NCI-H2196 treated with DMSO at 0.1 percent for 48 hours (cell line): ENCODE data around the gene GART.
A peak's percentile ranks its signal among the peaks of the same experiment; 100 is the strongest.

Experiments used
- DNase-seq: peaks from one replicate; lab custom pipeline; 2025; ENCODE audit not compliant: unreplicated experiment; lab: John Stamatoyannopoulos, UW

The GART gene

GRCh38 chr21:33554236-33554981 lies 12.5 kb upstream of the GART start:
- DNase-seq = no peak

- no peak for DNase-seq
These were observed 11.2 kb upstream of the GART start for GRCh38 chr21:33552999-33553598.

GRCh38 chr21:33552093-33552998 lies 10.4 kb upstream of the GART start:
- no peak for DNase-seq

- no peak for DNase-seq
These were observed 9.7 kb upstream of the GART start for GRCh38 chr21:33551664-33552063.

- DNase-seq = no peak
These were observed 9.1 kb upstream of the GART start for GRCh38 chr21:33550772-33551660.

- DNase-seq = no peak
These were observed 8.2 kb upstream of the GART start for GRCh38 chr21:33549848-33550771.

- DNase-seq = no peak
These were observed 4.2 kb upstream of the GART start for GRCh38 chr21:33546086-33546485.

- no peak for DNase-seq
These were observed 2.7 kb upstream of the GART start for GRCh38 chr21:33544451-33545195.

GRCh38 chr21:33543505-33544129 lies 1.7 kb upstream of the GART start:
- DNase-seq = no peak

- peak; percentile 97 for DNase-seq
These were observed 955 bp upstream of the GART start, which contains the start of gene SON for GRCh38 chr21:33542640-33543504. SON (plus strand) TSS chr21:33543038; CDS start chr21:33543093, 55 bp downstream.

GRCh38 chr21:33541105-33541711 lies 709 bp downstream of the GART start:
- no peak for DNase-seq

GRCh38 chr21:33540711-33541104 lies 1.2 kb downstream of the GART start:
- no peak for DNase-seq

- DNase-seq = no peak
These were observed 2.3 kb downstream of the GART start for GRCh38 chr21:33539616-33540015.

GRCh38 chr21:33537212-33537611 lies 4.7 kb downstream of the GART start:
- DNase-seq = no peak

GRCh38 chr21:33531007-33531406 lies 10.9 kb downstream of the GART start:
- no peak for DNase-seq

GRCh38 chr21:33522953-33523349 lies 19.0 kb downstream of the GART start:
- DNase-seq = no peak

- no peak for DNase-seq
These were observed 19.5 kb downstream of the GART start for GRCh38 chr21:33522297-33522952.
